Tibial artery (tissue), 4 donors: ENCODE measurements around the gene PDLIM7.

Source experiments
- DNase-seq, 2 donors: peaks; one replicate each; pipeline ENCODE4 v3.0.0-alpha.2; 2019
- H3K27ac ChIP-seq, 2 donors: fragments of 200-600 bp; sonication (generic) in 1 of 2; 1 replicate in 1 of 2; 2 replicates in 1 of 2; pipeline ENCODE4 v1.5.1; 2018 to 2019; ENCODE audit warnings: mild to moderate bottlenecking in 1 of 2
- H3K27me3 ChIP-seq, 2 donors: fragments of 200-600 bp; sonication (generic) in 1 of 2; one replicate each; pipeline versions ENCODE4 v1.5.1 to v1.6.0; 2016 to 2019
- H3K36me3 ChIP-seq, 3 donors: fragments of 200-600 bp; sonication (generic) in 2 of 3; one replicate each; pipeline ENCODE4 v1.5.1; 2016 to 2019; ENCODE audit warnings: mild to moderate bottlenecking in 2 of 3
- H3K4me1 ChIP-seq, 4 donors: fragments of 200-600 bp; sonication (generic) in 2 of 4; 1 replicate in 3 of 4; 2 replicates in 1 of 4; pipeline ENCODE4 v1.5.1; 2016 to 2019
- H3K4me3 ChIP-seq, 2 donors: fragments of 200-600 bp; sonication (generic) in 1 of 2; 1 replicate in 1 of 2; 2 replicates in 1 of 2; pipeline ENCODE4 v1.5.1; 2018 to 2019; ENCODE audit warnings: mild to moderate bottlenecking in 2 of 2
- H3K9me3 ChIP-seq, 3 donors: fragments of 200-600 bp; sonication (generic) in 1 of 3; one replicate each; pipeline ENCODE4 v1.5.1; 2016 to 2019
- intact Hi-C: fragments of 100-400 bp; cut with DNase I; formaldehyde crosslinking; loops from one replicate; pipeline ENCODE4 v1.15.0; 2023; ENCODE audit warnings: low total_unique reads
- TF ChIP-seq, protein P1 (sequence below), 2 experiments: fragments of 200-600 bp in 1 of 2; fragments of 450-650 bp in 1 of 2; IDR thresholded peaks; one replicate each; pipeline ENCODE4 v1.5.1; 2017 to 2019; ENCODE audit warnings: antibody characterized with exemption in 2 of 2, mild to moderate bottlenecking in 1 of 2, moderate library complexity in 1 of 2

PDLIM7 gene

DNA sequence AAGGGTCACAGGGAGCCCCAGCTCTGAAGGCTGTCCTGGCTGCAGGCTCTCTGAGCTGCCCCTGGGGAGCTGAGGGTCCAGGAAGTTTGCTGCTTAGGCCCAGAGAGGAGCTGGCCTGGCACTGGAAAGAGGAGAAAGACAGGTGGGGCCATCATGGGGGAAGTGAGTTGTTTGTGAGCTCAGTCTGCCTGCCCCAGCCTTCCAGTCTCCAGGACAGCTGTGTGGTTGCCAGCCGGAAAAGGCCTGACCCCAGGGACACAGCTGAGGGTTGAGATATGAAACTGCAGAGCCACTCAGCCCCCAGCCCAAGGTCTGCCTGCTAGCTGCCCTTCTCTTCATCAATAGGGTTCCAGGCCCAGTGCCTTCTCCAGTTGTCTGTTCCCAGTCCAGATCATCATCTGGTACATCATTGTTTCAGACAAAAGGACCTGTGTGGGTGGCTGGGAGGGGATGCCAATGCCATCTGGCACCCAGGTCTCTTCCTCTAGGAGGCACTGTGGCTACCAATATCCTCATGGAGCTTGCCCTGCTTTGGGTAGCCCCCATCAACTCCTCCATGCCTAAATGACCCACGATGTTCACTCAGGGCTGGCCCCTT, 23.6 kb upstream of the PDLIM7 start:
- no peak for DNase-seq
- peaks cover 0 to 8% (median 5%) of the 10 kb centered on the region in 4 donors for H3K4me1 ChIP-seq
- no peak overlapping the region for H3K4me3 ChIP-seq
- TF ChIP-seq, protein P1, sequence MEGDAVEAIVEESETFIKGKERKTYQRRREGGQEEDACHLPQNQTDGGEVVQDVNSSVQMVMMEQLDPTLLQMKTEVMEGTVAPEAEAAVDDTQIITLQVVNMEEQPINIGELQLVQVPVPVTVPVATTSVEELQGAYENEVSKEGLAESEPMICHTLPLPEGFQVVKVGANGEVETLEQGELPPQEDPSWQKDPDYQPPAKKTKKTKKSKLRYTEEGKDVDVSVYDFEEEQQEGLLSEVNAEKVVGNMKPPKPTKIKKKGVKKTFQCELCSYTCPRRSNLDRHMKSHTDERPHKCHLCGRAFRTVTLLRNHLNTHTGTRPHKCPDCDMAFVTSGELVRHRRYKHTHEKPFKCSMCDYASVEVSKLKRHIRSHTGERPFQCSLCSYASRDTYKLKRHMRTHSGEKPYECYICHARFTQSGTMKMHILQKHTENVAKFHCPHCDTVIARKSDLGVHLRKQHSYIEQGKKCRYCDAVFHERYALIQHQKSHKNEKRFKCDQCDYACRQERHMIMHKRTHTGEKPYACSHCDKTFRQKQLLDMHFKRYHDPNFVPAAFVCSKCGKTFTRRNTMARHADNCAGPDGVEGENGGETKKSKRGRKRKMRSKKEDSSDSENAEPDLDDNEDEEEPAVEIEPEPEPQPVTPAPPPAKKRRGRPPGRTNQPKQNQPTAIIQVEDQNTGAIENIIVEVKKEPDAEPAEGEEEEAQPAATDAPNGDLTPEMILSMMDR (IDR thresholded peaks at IDR 0.05) = no peak
- H3K9me3 ChIP-seq = no peaks in the 10 kb centered on the region
- no peak overlapping the region for H3K27ac ChIP-seq
- peaks cover 43 to 69% (median 60%) of the 10 kb centered on the region in 3 donors for H3K36me3 ChIP-seq
- intact Hi-C loops = no loop called here
- H3K27me3 ChIP-seq = no peaks in the 10 kb centered on the region

- H3K36me3 ChIP-seq = peaks cover 39 to 66% (median 53%) of the 10 kb centered on the region in 3 donors
- no peaks in the 10 kb centered on the region for H3K9me3 ChIP-seq
- no peak overlapping the region for H3K27ac ChIP-seq
- TF ChIP-seq, protein P1 (IDR thresholded peaks at IDR 0.05) = no peak
- intact Hi-C loops = no loop called here
- H3K4me1 ChIP-seq = peaks cover 0 to 16% (median 12%) of the 10 kb centered on the region in 4 donors
- no peak overlapping the region for H3K4me3 ChIP-seq
- H3K27me3 ChIP-seq = no peaks in the 10 kb centered on the region
- no peak for DNase-seq
Observed at GRCh38 chr5:177520271-177520670, 22.9 kb upstream of the PDLIM7 start.

DNA sequence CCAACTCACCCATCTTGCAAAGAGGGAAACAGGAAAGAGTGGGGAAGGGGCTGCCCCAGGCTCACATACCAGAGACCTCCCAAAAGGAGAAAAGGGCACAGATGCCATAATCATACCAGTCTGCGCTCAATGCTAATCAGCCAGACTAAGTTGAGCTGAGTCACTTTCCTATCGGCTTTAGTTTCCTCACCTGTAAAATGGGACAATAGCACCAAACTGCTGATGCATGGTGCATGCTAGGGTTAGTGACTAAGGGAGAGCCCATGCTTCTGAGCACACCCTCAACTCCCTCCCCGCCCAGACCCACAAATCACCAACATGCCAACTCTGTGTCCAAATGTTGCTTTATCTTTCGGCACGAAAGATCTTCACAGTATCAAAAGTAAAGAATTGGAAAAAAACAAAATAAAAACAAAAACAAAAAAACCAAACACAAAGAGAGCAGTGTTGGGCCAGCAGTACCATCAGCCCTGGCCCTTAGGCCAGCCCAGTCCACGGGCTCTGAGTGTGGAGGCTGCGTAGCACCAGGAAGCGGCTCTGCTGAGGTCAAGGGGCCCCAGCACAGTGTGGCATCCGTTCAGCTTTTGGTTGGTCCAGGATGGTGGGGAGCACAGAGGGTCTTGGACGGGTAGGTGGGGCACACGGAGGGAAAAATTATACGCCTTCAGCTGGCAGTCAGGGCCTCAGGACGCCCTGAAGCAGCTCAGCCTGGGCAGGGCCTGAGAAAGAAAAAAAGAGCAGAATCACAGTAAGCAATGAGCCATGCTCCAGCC, 22.2 kb upstream of the PDLIM7 start:
- Histone ChIP-seq H3K4me3 (no peak overlapping the region), H3K27ac (no peak overlapping the region), H3K4me1 (peaks cover 0 to 17% (median 15%) of the 10 kb centered on the region in 4 donors), H3K27me3 (no peaks in the 10 kb centered on the region), H3K36me3 (peaks cover 32 to 66% (median 52%) of the 10 kb centered on the region in 3 donors), H3K9me3 (no peaks in the 10 kb centered on the region)
- intact Hi-C loops = no loop called here
- TF ChIP-seq, protein P1 (IDR thresholded peaks at IDR 0.05) = no peak
- DNase-seq = no peak

- no peaks in the 10 kb centered on the region for H3K27me3 ChIP-seq
- TF ChIP-seq, protein P1 (IDR thresholded peaks at IDR 0.05) = peak in 1 of 2 experiments; percentile 20
- H3K9me3 ChIP-seq = no peaks in the 10 kb centered on the region
- H3K36me3 ChIP-seq = peaks cover 45 to 66% (median 59%) of the 10 kb centered on the region in 3 donors
- intact Hi-C loops = no loop called here
- H3K4me1 ChIP-seq = peaks cover 0 to 19% (median 15%) of the 10 kb centered on the region in 4 donors
- H3K4me3 ChIP-seq = peak within 1 kb of the TSS; percentile 65 to 89
- peak within 1 kb of the TSS; percentile 76 to 86 for H3K27ac ChIP-seq
- DNase-seq = peak; percentile 97 to 99
Observed at GRCh38 chr5:177516601-177517568, 19.5 kb upstream of the PDLIM7 start, which contains the start of gene DDX41. Gene DDX41, minus strand, starts transcription at chr5:177516961. Its CDS starts 16 bp downstream, at chr5:177516945.

- H3K27ac ChIP-seq = no peak overlapping the region
- intact Hi-C loops = no loop called here
- H3K27me3 ChIP-seq = no peaks in the 10 kb centered on the region
- peak overlapping the region; percentile 65 to 89 for H3K4me3 ChIP-seq
- TF ChIP-seq, protein P1 (IDR thresholded peaks at IDR 0.05) = no peak
- H3K4me1 ChIP-seq = peaks cover 0 to 19% (median 15%) of the 10 kb centered on the region in 4 donors
- no peak for DNase-seq
- peaks cover 45 to 66% (median 59%) of the 10 kb centered on the region in 3 donors for H3K36me3 ChIP-seq
- H3K9me3 ChIP-seq = no peaks in the 10 kb centered on the region
Observed at GRCh38 chr5:177515580-177515979, 18.2 kb upstream of the PDLIM7 start.
